ENCODE results near the gene LPA.
"Not testable (repeated sequence)": the region's sequence is repeated elsewhere in the genome, so short reads cannot be mapped to it uniquely, and the experiment has no call there.

LPA gene

DNA sequence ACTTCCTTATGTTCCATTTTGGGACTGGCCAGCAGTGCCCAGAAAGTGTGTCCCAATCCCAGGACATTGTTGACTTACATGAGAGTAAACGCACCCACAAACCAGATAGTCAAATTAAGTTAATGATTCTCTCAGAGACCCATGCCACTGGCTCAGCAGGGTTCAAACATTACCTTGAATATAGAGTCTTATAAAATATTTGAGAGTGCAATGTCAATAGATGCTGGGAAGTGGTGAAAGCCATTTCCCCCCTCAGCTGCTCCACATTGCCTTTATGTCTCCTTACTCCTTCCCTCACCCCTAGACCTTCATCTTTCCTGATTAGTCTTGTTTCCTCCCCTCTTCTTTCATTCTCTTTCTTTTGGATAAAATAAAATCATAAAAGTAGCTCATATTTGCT lies at the start of gene LPA:
Gene LPA (minus strand): TSS at position 78 of the 400 bp plus-strand sequence. CDS start 61 bp downstream, at position 17.
- DNase-seq, result not testable (repeated sequence)

- DNase-seq, result not testable (repeated sequence)
Observed at GRCh38 chr6:160708993-160709392, 44.9 kb upstream of the LPA start.

GRCh38 chr6:160704688-160705087 lies 40.6 kb upstream of the LPA start:
- DNase-seq, result not testable (repeated sequence)

DNA sequence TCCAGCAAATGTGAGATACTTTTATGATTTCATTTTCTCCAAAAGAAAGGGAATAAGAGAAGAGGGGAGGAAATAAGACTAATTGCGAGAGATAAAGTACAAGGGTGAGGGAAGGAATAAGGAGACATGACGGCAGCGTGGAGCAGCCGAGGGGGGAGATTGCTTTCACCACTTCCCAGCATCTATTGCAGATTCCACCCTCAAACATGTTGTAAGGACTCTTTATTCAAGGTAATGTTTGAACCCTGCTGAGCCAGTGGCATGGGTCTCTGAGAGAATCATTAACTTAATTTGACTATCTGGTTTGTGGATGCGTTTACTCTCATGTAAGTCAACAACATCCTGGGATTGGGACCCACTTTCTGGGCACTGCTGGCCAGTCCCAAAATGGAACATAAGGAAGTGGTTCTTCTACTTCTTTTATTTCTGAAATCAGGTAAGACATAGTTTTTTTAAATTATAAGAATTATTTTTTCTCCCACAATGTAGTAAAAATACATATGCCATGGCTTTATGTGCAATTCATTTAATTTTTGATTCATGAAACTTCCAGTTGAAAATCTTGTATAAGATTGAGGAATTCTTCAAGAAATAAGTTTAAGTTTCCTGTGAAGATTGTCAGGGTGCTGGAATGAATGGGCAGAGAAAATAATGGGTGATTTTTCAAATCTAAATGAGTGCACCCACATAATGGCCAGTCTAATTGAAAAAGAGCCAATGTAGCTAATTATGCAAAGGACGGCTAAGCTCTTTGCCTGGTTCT lies 38.0 kb upstream of the LPA start, which contains the start of gene PLG:
Gene PLG (plus strand): TSS at position 327 of the 763 bp plus-strand sequence. CDS start 61 bp downstream, at position 388.
- DNase-seq, result not testable (repeated sequence)

DNA sequence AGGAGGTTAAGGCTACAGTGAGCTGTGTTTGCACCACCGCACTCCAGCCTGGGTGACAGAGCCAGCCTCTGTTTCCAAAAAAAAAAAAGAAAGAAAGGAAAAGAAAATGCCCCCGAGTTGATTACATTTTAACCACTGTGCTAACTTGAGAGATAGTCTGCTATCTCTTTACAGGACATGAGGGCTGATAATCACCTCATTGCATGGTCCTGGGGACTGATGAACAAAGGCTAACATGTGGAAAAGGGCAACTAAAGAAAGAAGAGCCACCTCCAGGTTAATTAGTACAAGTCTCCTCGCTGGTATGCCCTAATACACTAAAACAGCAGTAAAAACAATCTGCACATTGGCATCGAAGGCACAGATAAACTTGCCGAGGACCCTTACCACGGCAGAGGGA lies 33.8 kb upstream of the LPA start:
- no peak for DNase-seq

GRCh38 chr6:160696884-160697283 lies 32.8 kb upstream of the LPA start:
- DNase-seq, result not testable (repeated sequence)

DNA sequence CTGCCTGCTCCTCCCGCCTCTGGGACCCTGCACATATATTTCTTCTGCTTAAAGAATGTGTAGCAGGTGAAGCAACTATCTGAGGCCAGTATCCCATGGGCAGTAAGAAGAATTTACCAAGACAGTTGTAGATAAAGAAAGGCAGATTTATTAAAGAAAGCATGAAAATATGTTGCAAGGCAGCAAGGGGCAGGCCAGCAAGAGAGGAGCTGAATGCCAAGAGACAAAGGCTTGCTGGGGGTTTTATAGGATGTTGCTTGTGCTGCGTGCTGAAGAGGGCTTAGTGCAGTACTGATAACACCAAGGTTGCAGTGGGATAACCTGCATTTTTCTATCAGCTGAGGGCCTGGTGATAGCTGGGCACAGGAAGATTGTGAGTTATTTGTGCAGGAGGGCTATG lies 31.5 kb upstream of the LPA start:
- not testable (repeated sequence) for DNase-seq

- DNase-seq, result not testable (repeated sequence)
Observed at GRCh38 chr6:160695025-160695424, 30.9 kb upstream of the LPA start.

DNA sequence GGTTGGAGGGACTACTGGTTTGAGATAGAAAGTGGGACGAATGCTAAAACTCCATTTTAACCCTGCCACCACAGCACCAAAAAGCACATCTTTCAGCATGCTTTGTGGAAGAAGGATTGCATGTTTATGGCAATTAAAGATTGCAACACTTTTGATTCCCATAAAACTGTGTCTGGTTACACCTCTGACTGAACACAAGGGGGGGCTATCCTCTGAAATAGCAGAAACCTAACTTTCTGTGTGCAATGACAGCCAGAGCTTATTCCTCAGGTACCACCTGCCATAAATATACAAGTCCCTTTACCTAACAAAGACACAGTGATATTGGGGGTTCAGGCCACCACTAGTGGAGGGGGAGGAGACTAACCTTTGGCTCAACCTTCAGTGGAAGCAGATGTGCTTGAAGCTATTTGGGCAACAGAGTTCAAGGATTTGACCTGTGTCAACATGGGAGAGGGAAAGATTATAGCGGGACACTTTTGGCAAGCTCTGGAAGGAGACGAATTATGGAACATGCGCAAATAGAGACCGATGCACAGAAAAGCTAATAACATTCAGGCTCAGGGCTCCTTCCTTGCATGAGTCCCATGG lies 28.4 kb upstream of the LPA start:
- no peak for DNase-seq

DNA sequence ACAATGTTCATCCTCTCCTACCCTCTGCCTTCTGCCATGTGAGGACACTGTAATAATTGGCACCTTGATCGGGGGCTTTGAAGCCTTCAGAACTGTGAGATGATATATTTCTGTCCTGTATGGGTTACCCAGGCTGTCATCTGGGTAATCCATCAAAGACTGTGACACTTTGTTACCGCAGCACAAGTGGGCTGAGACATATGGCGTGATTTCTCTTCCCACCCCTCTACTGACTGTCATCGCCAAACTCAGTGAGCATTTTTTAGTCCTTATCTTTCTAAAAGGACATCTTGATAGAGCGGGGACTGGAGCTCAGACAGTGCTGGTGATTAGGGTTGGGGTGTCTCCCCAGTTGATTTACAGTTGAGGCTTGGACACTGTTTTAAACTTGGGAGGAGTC lies 27.5 kb upstream of the LPA start:
- DNase-seq, result no peak

GRCh38 chr6:160690458-160690857 lies 26.4 kb upstream of the LPA start:
- DNase-seq, result no peak

DNA sequence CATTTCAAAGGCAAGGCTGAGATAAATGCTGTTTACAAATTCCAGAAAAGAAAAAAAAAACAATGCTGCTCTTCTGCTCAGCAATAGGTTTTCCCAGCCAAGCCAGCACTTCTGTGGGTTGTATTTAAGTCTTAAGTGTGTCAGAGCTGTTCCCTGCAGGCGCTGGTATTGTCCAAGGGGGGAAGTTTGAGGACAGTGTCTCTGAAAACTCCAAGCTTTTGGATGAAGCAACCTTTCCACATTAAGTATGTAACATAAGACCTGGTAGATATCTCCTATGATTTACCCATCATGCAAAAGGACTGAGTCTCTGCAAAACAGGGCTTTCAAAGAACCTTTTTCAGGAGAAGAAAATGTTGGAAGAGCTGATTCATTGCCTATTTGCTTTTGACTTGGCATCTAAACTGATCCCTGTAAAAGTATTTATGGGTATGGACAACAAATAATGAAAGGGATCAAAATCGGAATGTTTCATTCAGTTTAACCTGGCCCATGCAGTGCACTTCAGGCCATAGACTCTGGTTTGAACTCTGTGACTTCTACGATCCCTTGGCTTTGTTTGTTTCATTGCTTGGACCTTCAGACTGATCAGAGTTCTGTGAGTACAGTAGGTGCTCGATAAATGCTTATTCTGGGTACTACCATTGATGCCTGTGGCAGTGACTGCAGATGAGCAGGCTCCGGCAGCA lies 21.8 kb upstream of the LPA start:
- DNase-seq, result no peak

GRCh38 chr6:160685101-160685761 lies 21.2 kb upstream of the LPA start:
- not testable (repeated sequence) for DNase-seq

DNA sequence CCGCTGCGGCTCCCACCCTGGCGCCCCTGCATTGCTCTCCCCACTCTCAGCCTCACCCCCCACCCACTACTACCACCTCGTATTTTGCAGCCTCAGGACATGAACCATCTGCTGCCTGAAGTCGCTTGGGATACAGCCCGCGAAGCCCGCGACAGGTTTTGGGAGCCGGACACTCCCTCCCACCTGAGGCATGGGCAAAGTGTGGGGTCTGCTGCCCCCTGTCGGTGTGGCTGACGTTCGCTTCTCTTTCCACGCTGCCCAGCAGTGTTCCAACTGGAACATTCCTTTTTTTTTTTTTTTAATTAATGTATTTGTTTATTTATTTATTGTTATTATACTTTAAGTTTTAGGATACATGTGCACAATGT lies 15.3 kb upstream of the LPA start:
- DNase-seq, result no peak

GRCh38 chr6:160678744-160679401 lies 14.8 kb upstream of the LPA start:
- DNase-seq, result no peak

DNA sequence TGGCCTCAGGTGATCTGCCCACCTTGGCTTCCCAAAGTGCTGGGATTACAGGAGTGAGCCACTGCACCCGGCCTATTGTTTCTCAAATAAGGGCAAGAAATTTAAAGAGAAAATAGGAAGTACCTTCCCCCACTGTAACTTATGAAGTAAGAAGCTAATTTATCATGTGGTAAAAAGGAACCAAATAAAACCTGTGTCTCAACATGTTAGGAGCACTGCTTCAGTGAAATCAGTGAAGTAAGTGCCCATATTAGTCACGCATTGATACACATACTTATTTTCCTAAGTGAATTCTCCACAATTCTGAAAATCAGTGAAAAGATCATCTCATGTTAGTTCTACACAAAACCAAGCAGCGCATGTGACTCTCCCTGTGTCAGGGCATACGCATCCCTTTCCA lies 14.2 kb upstream of the LPA start:
- DNase-seq, result no peak

GRCh38 chr6:160676418-160676817 lies 12.3 kb upstream of the LPA start:
- not testable (repeated sequence) for DNase-seq

- no peak for DNase-seq
Observed at GRCh38 chr6:160668589-160668988, 4.5 kb upstream of the LPA start.

- peak; percentile 21 for DNase-seq
Observed at GRCh38 chr6:160667639-160668481, 3.8 kb upstream of the LPA start.

- DNase-seq, result no peak
Observed at GRCh38 chr6:160662842-160663241, 1.2 kb downstream of the LPA start.

- no peak for DNase-seq
Observed at GRCh38 chr6:160662429-160662828, 1.6 kb downstream of the LPA start.

DNA sequence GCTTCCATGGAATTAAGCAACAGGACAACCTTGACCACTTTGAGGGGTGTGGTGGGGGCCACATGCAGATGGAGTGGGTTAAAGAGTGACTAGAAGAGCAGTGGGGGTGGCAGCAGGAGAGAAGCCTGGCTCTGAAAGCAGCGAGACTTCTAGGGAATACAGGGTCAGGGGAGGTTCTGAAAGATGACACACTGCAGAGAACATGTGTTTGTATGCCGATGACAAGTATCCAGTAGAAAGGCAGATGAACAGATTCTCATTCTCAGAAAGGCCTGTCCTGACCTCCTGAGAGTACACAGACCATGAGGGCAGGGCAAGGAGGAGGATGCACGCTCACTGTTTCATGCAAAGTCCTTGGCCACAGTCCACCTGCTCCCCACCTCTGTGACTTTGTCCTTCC lies 2.9 kb downstream of the LPA start:
- DNase-seq, result no peak

Data from CD4-positive, alpha-beta T cell treated with Interleukin-17A for 4 hours (primary cell).